Ovary (tissue), 3 donors: ENCODE results near the gene RPP25.

Experiments used
- EP300 ChIP-seq: sonication (generic); formaldehyde crosslinking; IDR thresholded peaks from one replicate; pipeline ENCODE4 v1.6.1; 2017; ENCODE audit warnings: antibody characterized with exemption
- TF ChIP-seq, protein P1 (sequence below), 3 donors: fragments of 450-650 bp in 2 of 3; fragments of 200-600 bp in 1 of 3; IDR thresholded peaks; one replicate each; pipeline versions ENCODE4 v1.5.1 to v1.8.0; 2016 to 2022; ENCODE audit warnings: antibody characterized with exemption in 3 of 3, mild to moderate bottlenecking in 1 of 3
- donor health status: DM: no; HTN: no; CAD: no.

- TF ChIP-seq, protein P1, sequence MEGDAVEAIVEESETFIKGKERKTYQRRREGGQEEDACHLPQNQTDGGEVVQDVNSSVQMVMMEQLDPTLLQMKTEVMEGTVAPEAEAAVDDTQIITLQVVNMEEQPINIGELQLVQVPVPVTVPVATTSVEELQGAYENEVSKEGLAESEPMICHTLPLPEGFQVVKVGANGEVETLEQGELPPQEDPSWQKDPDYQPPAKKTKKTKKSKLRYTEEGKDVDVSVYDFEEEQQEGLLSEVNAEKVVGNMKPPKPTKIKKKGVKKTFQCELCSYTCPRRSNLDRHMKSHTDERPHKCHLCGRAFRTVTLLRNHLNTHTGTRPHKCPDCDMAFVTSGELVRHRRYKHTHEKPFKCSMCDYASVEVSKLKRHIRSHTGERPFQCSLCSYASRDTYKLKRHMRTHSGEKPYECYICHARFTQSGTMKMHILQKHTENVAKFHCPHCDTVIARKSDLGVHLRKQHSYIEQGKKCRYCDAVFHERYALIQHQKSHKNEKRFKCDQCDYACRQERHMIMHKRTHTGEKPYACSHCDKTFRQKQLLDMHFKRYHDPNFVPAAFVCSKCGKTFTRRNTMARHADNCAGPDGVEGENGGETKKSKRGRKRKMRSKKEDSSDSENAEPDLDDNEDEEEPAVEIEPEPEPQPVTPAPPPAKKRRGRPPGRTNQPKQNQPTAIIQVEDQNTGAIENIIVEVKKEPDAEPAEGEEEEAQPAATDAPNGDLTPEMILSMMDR (IDR thresholded peaks at IDR 0.05), result no peak
- TF ChIP-seq EP300, result no peak
Observed at GRCh38 chr15:74992619-74993018, 36.0 kb upstream of the RPP25 start.
